GM12801 (cell line): ENCODE results near the gene GRID2.

ENCODE experiments used
- CTCF ChIP-seq: IDR thresholded peaks from one replicate; pipeline ENCODE4 v1.5.1; 2011; ENCODE audit warnings: control low read depth; ENCODE audit not compliant: insufficient read length; ENCODE audit errors: extremely low read depth

GRID2 gene

GRCh38 chr4:92522356-92522755 is 218.6 kb downstream of the GRID2 start:
- no peak for TF ChIP-seq CTCF

- no peak for TF ChIP-seq CTCF
These were observed 220.4 kb downstream of the GRID2 start for GRCh38 chr4:92524131-92524530.

GRCh38 chr4:92528541-92528940 is 224.8 kb downstream of the GRID2 start:
- TF ChIP-seq CTCF, result no peak

GRCh38 chr4:92529510-92529909 is 225.7 kb downstream of the GRID2 start:
- no peak for TF ChIP-seq CTCF

- no peak for TF ChIP-seq CTCF
These were observed 231.8 kb downstream of the GRID2 start for GRCh38 chr4:92535599-92535998.

GRCh38 chr4:92551616-92552015 is 247.8 kb downstream of the GRID2 start:
- TF ChIP-seq CTCF, result no peak

GRCh38 chr4:92566269-92566668 is 262.5 kb downstream of the GRID2 start:
- no peak for TF ChIP-seq CTCF

GRCh38 chr4:92580816-92581215 is 277.1 kb downstream of the GRID2 start:
- no peak for TF ChIP-seq CTCF
